OCI-LY7 (cell line): ENCODE measurements around the gene PDE4A.

Experiments
- EZH2phosphoT487 ChIP-seq: fragments of 200-600 bp; sonication (generic); IDR thresholded peaks from 2 replicates; pipeline ENCODE4 v1.6.1; 2018; ENCODE audit warnings: low read depth, borderline replicate concordance, mild to moderate bottlenecking, mixed run types, antibody characterized with exemption, low read length, moderate library complexity, mixed read lengths
- TF ChIP-seq, protein P1 (sequence below): fragments of 200-600 bp; sonication (generic); conservative IDR thresholded peaks from 2 replicates; pipeline ENCODE4 v1.5.1; 2014; ENCODE audit warnings: mild to moderate bottlenecking, antibody characterized with exemption, low read length, moderate library complexity, mixed read lengths

DNA sequence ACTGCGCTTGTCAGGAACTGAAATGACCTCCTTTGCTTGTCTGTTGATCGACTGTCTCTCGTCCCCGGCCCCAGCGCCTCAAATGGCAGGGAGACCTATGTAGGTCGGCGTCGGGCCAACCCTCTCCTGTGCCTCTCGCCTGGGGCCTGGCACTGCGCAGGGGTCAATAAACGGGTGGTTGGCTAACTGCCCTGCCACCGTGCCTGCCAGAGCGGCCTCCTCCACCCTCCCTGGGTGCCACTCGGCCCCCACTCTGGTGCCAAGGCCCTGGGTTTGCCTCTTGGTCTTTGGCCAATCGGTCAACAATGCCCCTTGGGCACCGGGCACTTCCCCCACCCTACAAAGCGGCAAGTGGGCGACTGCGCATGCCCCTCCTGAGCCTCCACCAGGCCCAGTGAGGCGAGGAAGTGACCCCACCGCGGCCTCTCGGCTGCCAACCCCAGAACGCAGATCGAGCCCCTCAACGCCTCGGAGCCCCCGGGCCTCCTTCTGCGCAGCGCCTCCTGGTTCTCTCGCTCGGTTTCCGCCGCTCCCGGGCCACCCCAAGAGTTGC lies 81.7 kb downstream of the PDE4A start:
- TF ChIP-seq, protein P1, sequence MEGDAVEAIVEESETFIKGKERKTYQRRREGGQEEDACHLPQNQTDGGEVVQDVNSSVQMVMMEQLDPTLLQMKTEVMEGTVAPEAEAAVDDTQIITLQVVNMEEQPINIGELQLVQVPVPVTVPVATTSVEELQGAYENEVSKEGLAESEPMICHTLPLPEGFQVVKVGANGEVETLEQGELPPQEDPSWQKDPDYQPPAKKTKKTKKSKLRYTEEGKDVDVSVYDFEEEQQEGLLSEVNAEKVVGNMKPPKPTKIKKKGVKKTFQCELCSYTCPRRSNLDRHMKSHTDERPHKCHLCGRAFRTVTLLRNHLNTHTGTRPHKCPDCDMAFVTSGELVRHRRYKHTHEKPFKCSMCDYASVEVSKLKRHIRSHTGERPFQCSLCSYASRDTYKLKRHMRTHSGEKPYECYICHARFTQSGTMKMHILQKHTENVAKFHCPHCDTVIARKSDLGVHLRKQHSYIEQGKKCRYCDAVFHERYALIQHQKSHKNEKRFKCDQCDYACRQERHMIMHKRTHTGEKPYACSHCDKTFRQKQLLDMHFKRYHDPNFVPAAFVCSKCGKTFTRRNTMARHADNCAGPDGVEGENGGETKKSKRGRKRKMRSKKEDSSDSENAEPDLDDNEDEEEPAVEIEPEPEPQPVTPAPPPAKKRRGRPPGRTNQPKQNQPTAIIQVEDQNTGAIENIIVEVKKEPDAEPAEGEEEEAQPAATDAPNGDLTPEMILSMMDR, result no peak
- TF ChIP-seq EZH2phosphoT487, result no peak
